Measurements from ENCODE around the gene ZNF827.

The ZNF827 gene

GRCh38 chr4:145951931-145952330 lies 13.3 kb upstream of the ZNF827 start (continued):
- TF ChIP-seq TSHZ2 (CRISPR knock-in tag; IDR thresholded peaks at IDR 0.05): no peak
- no peak for TF ChIP-seq SNAI2 (CRISPR knock-in tag; IDR thresholded peaks at IDR 0.05)

- no peak for ATAC-seq
- TF ChIP-seq ISL1 (CRISPR knock-in tag; IDR thresholded peaks at IDR 0.05) (no peak), SNAI2 (CRISPR knock-in tag; IDR thresholded peaks at IDR 0.05) (no peak), RARB (CRISPR knock-in tag; IDR thresholded peaks at IDR 0.05) (no peak), ZNF70 (CRISPR knock-in tag; IDR thresholded peaks at IDR 0.05) (no peak), CSDC2 (CRISPR knock-in tag; IDR thresholded peaks at IDR 0.05) (no peak), ARNTL (CRISPR knock-in tag; IDR thresholded peaks at IDR 0.05; ENCODE audit: borderline replicate concordance, low read depth) (no peak), CSRNP3 (CRISPR knock-in tag; IDR thresholded peaks at IDR 0.05) (no peak), ZC3H10 (CRISPR knock-in tag; IDR thresholded peaks at IDR 0.05) (no peak)
Measured at GRCh38 chr4:145945431-145946155, 7.0 kb upstream of the ZNF827 start.

GRCh38 chr4:145944886-145945285 lies 6.3 kb upstream of the ZNF827 start:
- TF ChIP-seq ZNF565 (CRISPR knock-in tag; conservative IDR thresholded peaks at IDR 0.05; ENCODE audit: low read depth): no peak
- no peak for TF ChIP-seq TOX (CRISPR knock-in tag; IDR thresholded peaks at IDR 0.05; ENCODE audit: borderline replicate concordance)
- TF ChIP-seq ZNF8 (CRISPR knock-in tag; IDR thresholded peaks at IDR 0.05): no peak
- TF ChIP-seq SNAI2 (CRISPR knock-in tag; IDR thresholded peaks at IDR 0.05): no peak
- TF ChIP-seq POU6F1 (CRISPR knock-in tag; IDR thresholded peaks at IDR 0.05; ENCODE audit: borderline replicate concordance, low read depth): no peak
- no peak for TF ChIP-seq GLIS3 (CRISPR knock-in tag; IDR thresholded peaks at IDR 0.05)
- TF ChIP-seq CSRNP3 (CRISPR knock-in tag; IDR thresholded peaks at IDR 0.05): no peak
- TF ChIP-seq ESRRG (CRISPR knock-in tag; IDR thresholded peaks at IDR 0.05): no peak
- no peak for TF ChIP-seq PPARA (CRISPR knock-in tag; IDR thresholded peaks at IDR 0.05; ENCODE audit: borderline replicate concordance)
- TF ChIP-seq BACH2 (CRISPR knock-in tag; IDR thresholded peaks at IDR 0.05; ENCODE audit: borderline replicate concordance): no peak
- no peak for TF ChIP-seq ZNF70 (CRISPR knock-in tag; IDR thresholded peaks at IDR 0.05)
- TF ChIP-seq ZC3H10 (CRISPR knock-in tag; IDR thresholded peaks at IDR 0.05): no peak
- TF ChIP-seq OSR1 (CRISPR knock-in tag; IDR thresholded peaks at IDR 0.05): no peak
- TF ChIP-seq CREB5 (CRISPR knock-in tag; IDR thresholded peaks at IDR 0.05; ENCODE audit: low read depth): no peak
- TF ChIP-seq PATZ1 (CRISPR knock-in tag; IDR thresholded peaks at IDR 0.05; ENCODE audit: borderline replicate concordance): no peak
- TF ChIP-seq TSHZ2 (CRISPR knock-in tag; IDR thresholded peaks at IDR 0.05): no peak
- no peak for TF ChIP-seq RARB (CRISPR knock-in tag; IDR thresholded peaks at IDR 0.05)
- TF ChIP-seq ZFP3 (CRISPR knock-in tag; IDR thresholded peaks at IDR 0.05): no peak
- no peak for TF ChIP-seq TCF4 (CRISPR knock-in tag; IDR thresholded peaks at IDR 0.05; ENCODE audit: borderline replicate concordance)
- TF ChIP-seq CSDC2 (CRISPR knock-in tag; IDR thresholded peaks at IDR 0.05): no peak
- no peak for ATAC-seq
